GM18507 (cell line): ENCODE results near the gene FMN2.
"Not testable (repeated sequence)": the region's sequence is repeated elsewhere in the genome, so short reads cannot be mapped to it uniquely, and the experiment has no call there.

Source experiments
- DNase-seq: peaks from one replicate; pipeline ENCODE4 v3.0.0; 2011; ENCODE audit warnings: low read depth; ENCODE audit not compliant: insufficient read length; ENCODE audit errors: extremely low spot score
- FAIRE-seq: peaks from 2 replicates; lab custom pipeline; 2011; peaks lifted over from hg19 to GRCh38; lab: Jason Lieb, UNC

FMN2 gene

GRCh38 chr1:240128366-240128765, 36.7 kb downstream of the FMN2 start:
- DNase-seq (no peak), FAIRE-seq (no peak)

- FAIRE-seq: no peak
- no peak for DNase-seq
These were observed 42.4 kb downstream of the FMN2 start for GRCh38 chr1:240134113-240134512.

- DNase-seq: no peak
- no peak for FAIRE-seq
These were observed 42.9 kb downstream of the FMN2 start for GRCh38 chr1:240134596-240134995.

- FAIRE-seq (no peak), DNase-seq (no peak)
These were observed 44.7 kb downstream of the FMN2 start for GRCh38 chr1:240136402-240136801.

GRCh38 chr1:240138867-240139266, 47.2 kb downstream of the FMN2 start:
- no peak for FAIRE-seq
- no peak for DNase-seq

GRCh38 chr1:240139511-240139910, 47.8 kb downstream of the FMN2 start:
- FAIRE-seq (no peak), DNase-seq (no peak)

- FAIRE-seq (no peak), DNase-seq (no peak)
These were observed 53.4 kb downstream of the FMN2 start for GRCh38 chr1:240145120-240145519.

- DNase-seq (no peak), FAIRE-seq (no peak)
These were observed 56.6 kb downstream of the FMN2 start for GRCh38 chr1:240148333-240148732.

GRCh38 chr1:240149484-240150094, 57.9 kb downstream of the FMN2 start:
- FAIRE-seq (peak; percentile 71), DNase-seq (no peak)

GRCh38 chr1:240151136-240151735, 59.6 kb downstream of the FMN2 start:
- DNase-seq (no peak), FAIRE-seq (no peak)

- FAIRE-seq: no peak
- no peak for DNase-seq
These were observed 61.1 kb downstream of the FMN2 start for GRCh38 chr1:240152611-240153297.

- DNase-seq: no peak
- no peak for FAIRE-seq
These were observed 63.9 kb downstream of the FMN2 start for GRCh38 chr1:240155605-240156004.

- no peak for DNase-seq
- FAIRE-seq: no peak
These were observed 73.1 kb downstream of the FMN2 start for GRCh38 chr1:240164742-240165141.

GRCh38 chr1:240169188-240169587, 77.5 kb downstream of the FMN2 start:
- FAIRE-seq: no peak
- no peak for DNase-seq

GRCh38 chr1:240170266-240170665, 78.6 kb downstream of the FMN2 start:
- no peak for DNase-seq
- no peak for FAIRE-seq

- DNase-seq: no peak
- FAIRE-seq: no peak
These were observed 79.1 kb downstream of the FMN2 start for GRCh38 chr1:240170806-240171205.

GRCh38 chr1:240171907-240172306, 80.2 kb downstream of the FMN2 start:
- DNase-seq: no peak
- FAIRE-seq: no peak

- DNase-seq: no peak
- FAIRE-seq: no peak
These were observed 82.2 kb downstream of the FMN2 start for GRCh38 chr1:240173836-240174235.

- no peak for FAIRE-seq
- no peak for DNase-seq
These were observed 83.1 kb downstream of the FMN2 start for GRCh38 chr1:240174734-240175133.

GRCh38 chr1:240178366-240178765, 86.7 kb downstream of the FMN2 start:
- FAIRE-seq: no peak
- no peak for DNase-seq

GRCh38 chr1:240184682-240185081, 93.0 kb downstream of the FMN2 start:
- not testable (repeated sequence) for FAIRE-seq, DNase-seq
